A673 (cell line): ENCODE data around the gene SLC35E2B. TPM values are rescaled to one million over a fixed set of nuclear protein-coding genes. Genes with fewer than 3 reads are reported as not detected.

Experiments used
- BruUV-seq: library from RNA; stranded (reverse); fragments of 400-500 nt; replicated peaks from 2 replicates; lab custom pipeline; 2021; lab: Mats Ljungman, UMichigan
- CTCF ChIA-PET: fragments of 300-600 bp; sonication (Branson Sonifier 250); formaldehyde crosslinking; loops from one replicate; lab custom pipeline; 2022; ENCODE audit warnings: antibody characterized with exemption; lab: Charles Lee
- POLR2A ChIA-PET: fragments of 300-600 bp; sonication (Branson Sonifier 250); formaldehyde crosslinking; loops from one replicate; lab custom pipeline; 2022; ENCODE audit warnings: antibody characterized with exemption; ENCODE audit not compliant: low non-redundant PET; lab: Charles Lee
- DNase-seq: peaks from one replicate; pipeline ENCODE4 v3.0.0-alpha.2; 2015; ENCODE audit warnings: low spot score
- H3K27ac ChIP-seq: fragments of 200-600 bp; sonication (generic); 2 replicates; pipeline ENCODE4 v1.5.1; 2016; ENCODE audit warnings: mixed run types, low read depth, mild to moderate bottlenecking, mixed read lengths, antibody characterized with exemption, low read length; ENCODE audit not compliant: poor library complexity, severe bottlenecking
- H3K27me3 ChIP-seq: fragments of 200-600 bp; sonication (generic); replicated peaks from 2 replicates; pipeline ENCODE4 v1.6.1; 2017; ENCODE audit warnings: mixed run types, low read depth, mild to moderate bottlenecking, mixed read lengths, antibody characterized with exemption, low read length; ENCODE audit not compliant: insufficient read depth, poor library complexity
- H3K36me3 ChIP-seq: fragments of 200-600 bp; sonication (generic); 2 replicates; pipeline ENCODE4 v1.6.1; 2016; ENCODE audit warnings: mixed run types, mild to moderate bottlenecking, mixed read lengths, antibody characterized with exemption, low read length; ENCODE audit not compliant: insufficient read depth, poor library complexity, severe bottlenecking
- H3K4me1 ChIP-seq: fragments of 200-600 bp; sonication (generic); 2 replicates; pipeline ENCODE4 v1.6.1; 2017; ENCODE audit warnings: mixed run types, mild to moderate bottlenecking, mixed read lengths, antibody characterized with exemption, low read length; ENCODE audit not compliant: insufficient read depth, poor library complexity, severe bottlenecking
- H3K4me3 ChIP-seq: fragments of 200-600 bp; sonication (generic); 2 replicates; pipeline ENCODE4 v1.5.1; 2016; ENCODE audit warnings: low read depth, mixed run types, mild to moderate bottlenecking, mixed read lengths, low read length; ENCODE audit not compliant: poor library complexity, severe bottlenecking
- H3K9me3 ChIP-seq: fragments of 200-600 bp; sonication (generic); 2 replicates; pipeline ENCODE4 v1.6.1; 2016; ENCODE audit warnings: mixed run types, low read depth, mild to moderate bottlenecking, mixed read lengths, antibody characterized with exemption, low read length; ENCODE audit not compliant: poor library complexity, severe bottlenecking
- CTCF ChIP-seq: fragments of 300-800, 200-600 bp; sonication (generic); conservative IDR thresholded peaks from 2 replicates; pipeline ENCODE4 v1.5.1; 2017; ENCODE audit warnings: low read depth, mild to moderate bottlenecking, antibody characterized with exemption, low read length, moderate library complexity, mixed read lengths
- EZH2 ChIP-seq: fragments of 200-600 bp; sonication (generic); IDR thresholded peaks from 2 replicates; pipeline ENCODE4 v1.6.1; 2017; ENCODE audit warnings: borderline replicate concordance, low read depth, mild to moderate bottlenecking, mixed read lengths, antibody characterized with exemption, low read length; ENCODE audit not compliant: poor library complexity, severe bottlenecking
- intact Hi-C: fragments of 100-400 bp; cut with micrococcal nuclease; formaldehyde crosslinking; loops from one replicate; pipeline ENCODE4 v1.10.0; 2022; ENCODE audit not compliant: unreplicated experiment
- total RNA-seq: library from RNA; stranded (reverse); gene quantifications from 2 replicates; pipeline ENCODE4 v1.2.3, GENCODE V29; 2021

The SLC35E2B gene
- total RNA-seq, 1 experiment from 2014 or later: 56.3 TPM

GRCh38 chr1:1623181-1623630 lies 69.4 kb downstream of the SLC35E2B start:
- no peak for TF ChIP-seq CTCF
- no peak for TF ChIP-seq EZH2
- no peaks in the 10 kb centered on the region for H3K27me3 ChIP-seq
- ChIA-PET POLR2A (no interaction called here), CTCF (no interaction called here)
- BruUV-seq: no TSS peak
- peaks cover 4% of the 10 kb centered on the region for H3K4me1 ChIP-seq
- no peak overlapping the region for H3K4me3 ChIP-seq
- H3K36me3 ChIP-seq: no peaks in the 10 kb centered on the region
- no peak for DNase-seq
- H3K9me3 ChIP-seq: no peaks in the 10 kb centered on the region
- intact Hi-C loops: no loop called here
- H3K27ac ChIP-seq: no peak overlapping the region

- no peak overlapping the region for H3K27ac ChIP-seq
- H3K4me1 ChIP-seq: peaks cover 4% of the 10 kb centered on the region
- H3K27me3 ChIP-seq: no peaks in the 10 kb centered on the region
- intact Hi-C loops: no loop called here
- ChIA-PET CTCF (no interaction called here), POLR2A (no interaction called here)
- no peaks in the 10 kb centered on the region for H3K9me3 ChIP-seq
- DNase-seq: no peak
- no peak overlapping the region for H3K4me3 ChIP-seq
- no peaks in the 10 kb centered on the region for H3K36me3 ChIP-seq
- BruUV-seq: no TSS peak
- no peak for TF ChIP-seq EZH2
- no peak for TF ChIP-seq CTCF
Measured at GRCh38 chr1:1622788-1623094, 69.9 kb downstream of the SLC35E2B start.

GRCh38 chr1:1622010-1622787 lies 70.4 kb downstream of the SLC35E2B start:
- Histone ChIP-seq H3K27ac (no peak overlapping the region), H3K4me1 (peaks cover 4% of the 10 kb centered on the region), H3K36me3 (no peaks in the 10 kb centered on the region), H3K4me3 (no peak overlapping the region), H3K27me3 (no peaks in the 10 kb centered on the region), H3K9me3 (no peaks in the 10 kb centered on the region)
- BruUV-seq: no TSS peak
- intact Hi-C loops: no loop called here
- POLR2A ChIA-PET: no interaction called here
- no peak for DNase-seq
- CTCF ChIA-PET: no interaction called here
- TF ChIP-seq CTCF (no peak), EZH2 (no peak)
